Measurements from ENCODE around the gene TBPL1. TPM values are rescaled to one million over a fixed set of nuclear protein-coding genes. Genes with fewer than 3 reads are reported as not detected.

The TBPL1 gene
- total and polyA plus RNA-seq, 7 donors: 6.6 to 26.4 (median 13.2) TPM

- WGBS, 2 donors: 53 to 77% methylated on average over 3 of the region's 3 CpGs
- intact Hi-C loops (cut with DNase I): loop anchor here (10.0 kb wide), 1 partner anchor 218 kb away; no protein-coding TSS in a partner anchor
- no peak overlapping the region for H3K27ac ChIP-seq
- no peak for DNase-seq
- H3K27me3 ChIP-seq: no peaks in the 10 kb centered on the region
- no peaks in the 10 kb centered on the region for H3K36me3 ChIP-seq
- H3K9me3 ChIP-seq: no peaks in the 10 kb centered on the region
- no peak for TF ChIP-seq POLR2A (IDR thresholded peaks at IDR 0.05)
- TF ChIP-seq CTCF (IDR thresholded peaks at IDR 0.05): no peak
- TF ChIP-seq POLR2AphosphoS5 (IDR thresholded peaks at IDR 0.05): no peak
- TF ChIP-seq EP300 (IDR thresholded peaks at IDR 0.05): no peak
- H3K4me3 ChIP-seq: no peak overlapping the region
- H3K4me1 ChIP-seq: peaks cover 0 to 27% (median 19%) of the 10 kb centered on the region in 4 donors
These were observed 3.5 kb downstream of the TBPL1 start for GRCh38 chr6:133956416-133957049.

GRCh38 chr6:133957227-133957626 is 4.2 kb downstream of the TBPL1 start:
- WGBS, 2 donors: 94% methylated on average over 4 of the region's 4 CpGs
- DNase-seq: no peak
- H3K9me3 ChIP-seq: no peaks in the 10 kb centered on the region
- TF ChIP-seq POLR2A (IDR thresholded peaks at IDR 0.05) (no peak), CTCF (IDR thresholded peaks at IDR 0.05) (no peak), POLR2AphosphoS5 (IDR thresholded peaks at IDR 0.05) (no peak), EP300 (IDR thresholded peaks at IDR 0.05) (no peak)
- no peaks in the 10 kb centered on the region for H3K27me3 ChIP-seq
- intact Hi-C loops (cut with DNase I): loop anchor here (10.0 kb wide), 1 partner anchor 218 kb away; no protein-coding TSS in a partner anchor
- peaks cover 0 to 24% (median 20%) of the 10 kb centered on the region in 4 donors for H3K4me1 ChIP-seq
- no peak overlapping the region for H3K4me3 ChIP-seq
- no peak overlapping the region for H3K27ac ChIP-seq
- no peaks in the 10 kb centered on the region for H3K36me3 ChIP-seq

- TF ChIP-seq POLR2A (IDR thresholded peaks at IDR 0.05) (no peak), EP300 (IDR thresholded peaks at IDR 0.05) (no peak), POLR2AphosphoS5 (IDR thresholded peaks at IDR 0.05) (no peak), CTCF (IDR thresholded peaks at IDR 0.05) (no peak)
- intact Hi-C loops (cut with DNase I): loop anchor here (10.0 kb wide), 1 partner anchor 217 kb away; no protein-coding TSS in a partner anchor
- Histone ChIP-seq H3K27ac (no peak overlapping the region), H3K27me3 (no peaks in the 10 kb centered on the region), H3K9me3 (no peaks in the 10 kb centered on the region), H3K4me3 (no peak overlapping the region), H3K4me1 (peaks cover 0 to 26% (median 20%) of the 10 kb centered on the region in 4 donors), H3K36me3 (no peaks in the 10 kb centered on the region)
- DNase-seq: no peak
- 71 to 90% methylated on average over 2 of the region's 2 CpGs for WGBS, 2 donors
These were observed 4.8 kb downstream of the TBPL1 start for GRCh38 chr6:133957780-133958242.

GRCh38 chr6:133958791-133959190 is 5.8 kb downstream of the TBPL1 start:
- intact Hi-C loops (cut with DNase I): loop anchor here (10.0 kb wide), 1 partner anchor 216 kb away; no protein-coding TSS in a partner anchor
- Histone ChIP-seq H3K27ac (no peak overlapping the region), H3K9me3 (no peaks in the 10 kb centered on the region), H3K36me3 (no peaks in the 10 kb centered on the region), H3K27me3 (no peaks in the 10 kb centered on the region), H3K4me3 (no peak overlapping the region), H3K4me1 (peaks cover 0 to 28% (median 19%) of the 10 kb centered on the region in 4 donors)
- 94 to 96% methylated on average over 3 of the region's 3 CpGs for WGBS, 2 donors
- TF ChIP-seq EP300 (IDR thresholded peaks at IDR 0.05) (no peak), POLR2AphosphoS5 (IDR thresholded peaks at IDR 0.05) (no peak), POLR2A (IDR thresholded peaks at IDR 0.05) (no peak)
- DNase-seq: no peak

GRCh38 chr6:133959667-133960368 is 6.8 kb downstream of the TBPL1 start:
- Histone ChIP-seq H3K9me3 (no peaks in the 10 kb centered on the region), H3K36me3 (no peaks in the 10 kb centered on the region), H3K27me3 (no peaks in the 10 kb centered on the region), H3K4me1 (peaks cover 0 to 18% (median 8%) of the 10 kb centered on the region in 4 donors), H3K27ac (no peak overlapping the region), H3K4me3 (no peak overlapping the region)
- intact Hi-C loops (cut with DNase I): loop anchor here (10.0 kb wide), 1 partner anchor 215 kb away; no protein-coding TSS in a partner anchor
- no peak for DNase-seq
- TF ChIP-seq CTCF (IDR thresholded peaks at IDR 0.05) (no peak), EP300 (IDR thresholded peaks at IDR 0.05) (no peak), POLR2AphosphoS5 (IDR thresholded peaks at IDR 0.05) (no peak), POLR2A (IDR thresholded peaks at IDR 0.05) (no peak)
- 21 to 73% methylated on average over 4 of the region's 4 CpGs for WGBS, 2 donors

Data from sigmoid colon (tissue), 7 donors.